ENCODE measurements around the gene VPS4B.
A peak's percentile ranks its signal among the peaks of the same experiment; 100 is the strongest.
"Not testable (repeated sequence)": the region's sequence is repeated elsewhere in the genome, so short reads cannot be mapped to it uniquely, and the experiment has no call there.

The VPS4B gene

DNA sequence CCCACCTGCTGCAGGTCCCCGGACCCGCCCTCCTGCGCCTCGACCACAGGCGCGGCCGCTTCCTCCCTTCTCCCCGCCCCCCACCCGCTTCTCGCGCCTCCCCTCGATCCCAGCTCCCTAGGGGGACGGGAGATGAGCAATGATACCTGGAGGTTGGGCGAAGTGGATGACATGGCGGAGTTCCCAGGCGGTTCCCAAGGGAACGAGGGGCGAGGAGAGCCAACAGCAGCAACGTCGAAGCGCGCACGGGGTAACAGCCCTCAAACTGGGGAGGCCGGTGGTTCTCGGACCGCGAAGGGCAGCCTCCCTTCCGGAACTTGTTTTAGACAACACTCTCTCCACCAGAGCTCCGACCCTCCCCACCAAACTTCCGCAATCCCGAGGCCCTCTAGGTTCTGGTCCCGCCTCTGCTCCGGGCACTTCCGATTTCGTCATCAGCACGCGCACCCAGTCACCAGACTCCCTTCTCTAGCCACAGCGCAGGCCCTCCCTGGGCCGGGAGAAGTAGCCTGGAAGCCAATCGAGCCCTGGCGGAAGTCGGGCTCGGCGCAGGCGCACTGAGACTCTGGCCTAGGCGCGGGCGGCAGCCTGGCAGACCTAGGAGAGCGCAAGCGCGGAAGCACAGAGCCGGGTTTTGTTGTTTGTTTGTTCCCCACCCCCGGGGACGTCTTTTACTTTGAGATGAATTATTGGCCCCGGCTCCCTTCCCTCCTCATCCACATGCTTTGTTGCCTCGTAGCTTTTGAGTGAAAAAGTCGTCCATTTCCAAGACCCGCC, at the start of gene VPS4B:
Gene VPS4B (minus strand): TSS at position 390 of the 777 bp plus-strand sequence. CDS start 217 bp downstream, at position 173.
- DNase-seq, result peak; percentile 100

DNA sequence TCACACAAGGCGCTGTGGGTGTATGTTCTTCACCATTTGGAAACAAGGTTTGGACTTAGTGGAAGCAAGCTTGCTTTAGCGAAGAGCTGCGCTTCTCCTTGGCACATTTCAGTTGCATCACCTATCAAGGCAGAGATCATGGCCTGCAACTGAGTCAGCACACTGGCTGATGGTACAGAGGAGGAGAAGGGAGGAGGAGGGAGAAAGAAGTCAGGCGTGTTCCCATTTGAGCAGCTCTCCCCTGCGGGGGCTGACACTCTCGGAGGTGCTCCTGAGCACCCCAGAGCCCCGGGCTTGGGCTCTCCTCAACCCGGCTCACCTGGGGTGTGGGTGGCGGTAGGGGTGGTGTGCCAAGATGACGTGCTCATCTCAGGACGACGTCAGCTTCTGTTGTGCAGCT, 48.5 kb upstream of the VPS4B start:
- no peak for DNase-seq

DNA sequence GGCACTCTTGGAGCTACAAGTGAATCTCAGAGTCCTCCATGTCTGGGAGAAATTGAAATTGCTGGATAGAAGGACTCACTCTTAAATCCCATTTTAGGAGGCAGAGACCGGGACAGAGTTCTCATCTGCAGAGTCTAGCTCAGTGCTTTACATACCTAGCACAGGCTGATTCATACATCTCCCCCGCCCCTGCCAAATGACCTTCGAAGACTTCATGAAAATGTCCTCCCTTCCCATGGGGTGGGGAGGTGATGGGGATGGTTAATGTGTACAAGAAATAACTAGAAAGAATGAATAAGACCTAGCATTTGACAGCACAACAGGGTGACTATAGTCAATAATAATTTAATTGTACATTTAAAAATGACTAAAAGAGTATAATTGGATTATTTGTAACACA, 46.3 kb upstream of the VPS4B start:
- no peak for DNase-seq

DNA sequence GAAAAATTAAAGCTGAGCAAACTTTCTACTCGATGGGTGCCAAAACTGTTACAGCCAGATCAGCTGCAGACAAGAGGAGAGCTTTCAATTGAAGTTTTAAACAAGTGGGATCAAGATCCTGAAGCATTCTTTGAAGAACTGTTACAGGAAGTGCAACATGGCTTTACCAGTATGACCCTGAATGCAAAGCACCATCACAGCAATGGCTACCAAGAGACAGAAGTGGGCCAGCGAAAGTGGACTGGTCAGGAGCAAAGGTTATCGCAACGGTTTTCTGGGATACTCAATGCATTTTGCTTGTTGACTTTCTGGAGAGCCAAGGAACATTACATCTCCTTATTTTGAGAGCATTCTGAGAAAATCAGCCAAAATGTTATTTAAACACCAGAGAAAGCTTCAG, 45.4 kb upstream of the VPS4B start:
- no peak for DNase-seq

DNA sequence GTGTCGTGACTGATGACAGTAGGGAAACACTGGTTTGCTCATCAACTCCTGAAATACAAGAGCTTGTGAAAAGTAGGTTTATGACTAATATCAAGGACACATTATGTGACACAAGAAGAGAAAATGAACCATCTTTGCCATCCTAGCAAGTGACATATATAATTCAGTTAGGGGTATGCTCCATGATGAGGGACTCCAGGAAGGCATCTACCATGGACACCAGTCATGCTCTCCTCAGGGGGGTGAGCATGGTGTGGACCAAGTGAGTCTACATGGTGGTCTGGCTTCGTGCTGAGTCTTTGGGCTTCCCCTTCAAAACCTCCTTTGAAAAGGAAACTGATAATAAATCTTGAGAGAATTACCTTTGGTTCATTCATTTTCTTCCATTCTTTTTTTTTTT, 42.8 kb upstream of the VPS4B start:
- no peak for DNase-seq

- DNase-seq, result no peak
Observed at GRCh38 chr18:63464434-63464833, 42.2 kb upstream of the VPS4B start.

GRCh38 chr18:63460414-63460813, 38.1 kb upstream of the VPS4B start:
- DNase-seq, result no peak

- no peak for DNase-seq
Observed at GRCh38 chr18:63457977-63458376, 35.7 kb upstream of the VPS4B start.

GRCh38 chr18:63454497-63454896, 32.2 kb upstream of the VPS4B start:
- no peak for DNase-seq

DNA sequence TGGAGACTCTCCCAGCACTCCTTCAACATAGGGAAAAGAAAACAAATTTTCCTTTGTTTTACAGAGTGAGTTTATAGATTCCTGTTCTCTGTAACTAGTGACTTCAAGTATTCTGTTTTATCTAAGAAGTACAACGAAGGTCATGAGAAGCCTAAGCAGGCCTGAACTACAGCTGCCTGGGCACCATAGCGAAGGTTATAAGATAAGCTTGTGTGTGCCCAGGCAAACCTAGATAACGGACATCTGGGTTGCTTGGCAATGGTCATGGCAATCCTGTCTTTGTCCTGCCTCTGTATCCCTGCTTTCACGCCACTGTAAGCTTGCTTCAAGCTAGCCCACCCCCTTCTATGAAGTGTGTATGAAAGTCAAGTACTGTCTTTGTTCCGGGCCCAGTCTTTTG, 30.5 kb upstream of the VPS4B start:
- DNase-seq, result not testable (repeated sequence)

DNA sequence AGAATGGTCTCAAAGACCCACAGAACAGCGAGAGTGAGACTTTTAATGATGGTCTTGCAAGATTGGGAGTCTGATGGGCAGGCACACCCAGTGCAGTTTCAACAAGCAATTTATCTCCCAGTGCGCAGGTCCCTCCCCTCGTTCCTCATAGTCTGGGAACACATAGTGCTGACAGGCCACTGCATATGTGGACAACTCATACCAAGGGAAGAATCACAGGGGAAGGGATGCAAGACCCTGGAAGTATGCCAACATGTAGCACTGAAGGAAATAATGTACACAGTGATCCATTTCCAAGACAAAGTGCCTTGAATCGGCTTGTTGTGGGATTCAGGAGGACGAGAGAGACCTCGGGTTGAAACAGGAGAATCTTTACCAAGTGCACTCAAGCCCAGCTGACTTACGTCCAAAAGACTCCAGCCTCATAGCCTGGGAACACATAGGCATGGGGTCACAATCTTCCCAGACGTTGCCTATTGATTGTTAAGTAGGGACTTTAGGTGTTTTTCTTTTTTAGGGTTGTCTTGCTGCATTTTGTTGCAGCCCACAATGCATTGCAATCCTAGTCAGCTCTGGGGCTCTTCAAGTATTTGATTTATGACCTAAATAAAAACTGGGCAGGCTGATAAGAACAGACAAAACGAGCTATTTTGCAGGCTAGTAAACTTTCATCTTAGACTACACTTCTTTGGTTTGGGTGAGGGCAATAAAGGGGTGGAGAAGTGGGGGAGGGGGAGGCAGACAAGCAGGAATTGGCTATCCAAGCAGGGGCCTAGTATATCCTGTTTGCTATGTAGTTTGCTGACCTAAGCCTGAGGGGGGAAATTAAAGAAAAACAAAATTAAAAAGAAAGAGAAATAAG, 29.8 kb upstream of the VPS4B start:
- no peak for DNase-seq

GRCh38 chr18:63449426-63449825, 27.1 kb upstream of the VPS4B start:
- no peak for DNase-seq

GRCh38 chr18:63447066-63447465, 24.8 kb upstream of the VPS4B start:
- no peak for DNase-seq

DNA sequence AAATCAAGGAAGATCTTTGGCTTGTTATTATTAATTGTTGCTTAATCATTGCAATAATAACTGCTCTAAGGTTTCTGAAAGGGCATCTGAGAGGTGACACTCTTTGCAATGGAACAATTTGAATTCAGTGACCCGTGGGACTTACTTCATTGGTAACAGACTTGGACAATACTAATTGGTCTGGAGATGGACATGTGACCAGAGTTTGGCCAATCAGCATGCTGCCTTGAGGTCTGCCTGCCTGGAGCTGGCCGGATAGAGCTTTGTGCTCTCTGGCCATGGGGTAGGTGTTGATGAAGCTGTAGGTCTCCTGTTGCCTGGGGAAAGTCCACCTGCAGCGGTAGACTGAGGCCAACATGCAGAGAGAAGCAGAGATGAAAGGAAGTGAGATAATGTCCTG, 24.0 kb upstream of the VPS4B start:
- DNase-seq, result no peak

DNA sequence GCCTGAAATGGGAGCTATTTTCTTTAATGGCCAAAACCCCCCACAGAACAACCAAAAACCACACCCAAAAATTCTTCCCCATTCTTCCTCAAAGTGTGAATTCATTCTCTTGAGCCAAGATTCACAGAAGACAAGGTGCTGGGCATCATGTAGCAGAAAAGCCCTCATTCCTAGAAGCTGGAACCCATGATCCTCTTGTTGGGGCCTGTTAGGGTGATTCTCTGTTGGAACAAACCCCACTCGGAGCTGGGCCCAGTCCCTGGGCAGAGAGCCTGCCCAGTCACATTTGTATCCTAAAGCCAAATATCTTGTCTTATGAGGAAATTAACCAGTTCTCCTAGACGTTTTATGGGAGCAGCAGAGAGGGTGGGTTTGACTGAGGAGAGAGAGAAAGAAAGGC, 22.8 kb upstream of the VPS4B start:
- DNase-seq, result no peak

DNA sequence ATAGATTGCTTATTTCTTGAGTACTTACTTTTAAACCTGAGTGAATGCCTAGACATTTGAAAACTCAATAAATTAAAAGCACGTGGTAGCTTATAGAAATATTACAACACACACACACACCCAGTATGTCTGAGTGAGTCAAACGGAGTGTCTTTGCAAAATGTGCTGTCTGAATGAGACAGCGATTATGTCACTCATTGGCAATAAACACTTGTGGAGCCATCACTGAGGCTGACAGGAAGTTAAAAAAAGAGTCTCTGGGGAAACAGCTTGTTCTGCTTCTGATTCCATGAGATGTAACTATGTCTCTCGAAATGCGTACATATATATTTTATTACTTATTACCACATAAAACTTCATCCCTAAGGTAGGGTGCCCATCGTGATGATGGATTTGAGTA, 22.3 kb upstream of the VPS4B start:
- no peak for DNase-seq

- no peak for DNase-seq
Observed at GRCh38 chr18:63443829-63444228, 21.6 kb upstream of the VPS4B start.

DNA sequence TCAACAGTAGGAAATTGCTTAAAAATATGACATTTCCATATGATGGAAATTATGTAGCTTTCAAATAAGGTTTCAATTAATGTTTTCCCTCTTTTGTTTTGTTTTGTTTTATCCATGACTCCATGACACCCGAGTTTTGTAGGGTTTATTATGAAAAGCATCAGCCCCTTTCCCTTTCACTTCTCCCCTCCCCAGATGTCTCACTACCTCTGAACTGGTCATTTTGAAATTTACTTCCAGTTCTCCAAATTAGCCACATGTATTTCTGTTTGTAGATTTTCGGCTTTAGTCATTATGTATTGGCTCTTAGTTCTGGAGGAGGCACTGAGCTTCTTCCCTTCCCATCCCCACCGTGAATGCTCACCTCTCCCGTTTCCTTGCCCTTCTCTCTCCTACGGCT, 18.6 kb upstream of the VPS4B start:
- no peak for DNase-seq

DNA sequence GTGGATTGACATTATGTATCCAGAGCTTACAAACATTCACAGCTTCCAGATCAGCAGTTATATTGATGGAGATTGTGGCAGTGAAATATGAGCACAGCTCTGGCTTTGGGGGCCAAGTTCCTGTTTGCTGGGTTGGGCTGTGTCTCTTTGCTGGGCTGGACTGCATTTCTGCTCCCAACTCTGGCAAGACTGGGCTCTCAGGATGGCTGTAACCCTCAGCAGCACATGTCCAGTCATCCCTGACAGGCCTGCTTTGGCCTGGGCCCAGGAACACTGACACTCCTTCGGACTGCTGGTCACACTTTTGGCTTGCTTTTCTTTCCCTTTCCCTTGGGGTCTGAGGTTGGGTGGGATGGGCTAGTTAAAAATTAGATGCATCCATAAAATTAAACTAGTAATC, 17.9 kb upstream of the VPS4B start:
- no peak for DNase-seq

DNA sequence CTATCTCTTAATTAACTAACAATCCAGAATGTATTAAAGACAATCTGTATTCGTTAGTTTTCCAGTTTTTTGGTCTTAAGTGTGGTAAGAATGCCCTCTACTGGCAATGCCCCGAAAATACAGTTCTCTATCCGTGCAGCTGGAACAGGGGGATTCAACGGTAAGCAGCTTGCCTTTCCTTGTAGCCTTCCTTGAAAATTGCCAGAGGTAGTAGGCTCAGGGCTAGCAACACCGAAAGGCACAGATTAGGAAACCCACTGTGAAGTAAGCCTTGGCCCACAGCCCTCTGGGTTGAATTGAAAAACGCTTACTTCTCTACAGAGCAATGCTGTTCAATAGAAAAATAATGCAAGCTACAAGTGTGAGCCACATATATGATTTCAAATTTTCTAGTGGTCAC, 17.1 kb upstream of the VPS4B start:
- DNase-seq, result peak; percentile 22 to 71

GRCh38 chr18:63438181-63438580, 15.9 kb upstream of the VPS4B start:
- DNase-seq, result no peak

- no peak for DNase-seq
Observed at GRCh38 chr18:63433334-63433866, 11.1 kb upstream of the VPS4B start.

- DNase-seq, result no peak
Observed at GRCh38 chr18:63431180-63431579, 8.9 kb upstream of the VPS4B start.

DNA sequence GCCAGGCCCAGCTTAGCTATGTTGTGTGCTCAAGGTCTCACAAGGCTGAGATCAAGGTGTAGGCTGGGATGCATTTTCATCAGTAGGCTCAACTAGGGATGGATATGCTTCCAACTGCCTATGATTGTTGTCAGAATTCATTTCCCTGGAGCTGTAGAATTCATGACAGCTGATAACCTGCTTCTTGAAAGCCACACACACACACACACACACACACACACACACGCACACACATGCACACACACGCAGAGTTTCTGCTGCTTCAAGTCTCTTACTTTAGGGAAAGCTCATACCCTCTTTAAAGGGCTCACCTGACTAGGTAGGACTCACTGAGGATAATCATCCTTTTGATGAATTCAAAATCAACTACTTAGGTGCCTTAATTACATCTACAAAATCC, 8.2 kb upstream of the VPS4B start:
- DNase-seq, result no peak
